ENCODE measurements around the gene LRMDA. TPM values are rescaled to one million over a fixed set of nuclear protein-coding genes. Genes with fewer than 3 reads are reported as not detected.

LRMDA gene
- total RNA-seq, 4 donors from 2014 or later: 0.88 to 14.1 (median 5.1) TPM; not detected in 1

- DNase-seq: no peak
- intact Hi-C loops (cut with DNase I): no loop called here
Measured at GRCh38 chr10:76291175-76291574, 859.8 kb downstream of the LRMDA start.

DNA sequence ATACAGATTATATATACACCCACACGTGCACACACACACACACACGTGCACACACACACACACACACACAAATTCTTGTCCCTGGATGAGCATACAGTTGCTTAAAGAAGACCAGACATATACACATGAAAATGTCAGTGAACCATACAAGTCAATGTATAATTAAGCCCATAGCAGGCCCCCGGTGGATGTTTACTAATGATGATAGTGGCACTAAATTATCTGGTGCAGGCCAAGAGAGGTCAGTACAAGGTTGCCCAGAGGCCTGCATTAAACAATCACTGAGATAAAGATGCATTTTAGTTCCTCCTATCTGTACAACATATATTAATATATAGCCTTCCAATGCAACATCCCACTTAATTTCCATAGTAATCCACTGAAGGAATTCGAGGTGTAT, 860.5 kb downstream of the LRMDA start:
- Histone ChIP-seq H3K27ac (no peak overlapping the region), H3K4me3 (no peak overlapping the region), H3K9me3 (no peaks in the 10 kb centered on the region), H3K4me1 (no peaks in the 10 kb centered on the region), H3K36me3 (no peaks in the 10 kb centered on the region), H3K27me3 (no peaks in the 10 kb centered on the region)
- TF ChIP-seq, protein P1, sequence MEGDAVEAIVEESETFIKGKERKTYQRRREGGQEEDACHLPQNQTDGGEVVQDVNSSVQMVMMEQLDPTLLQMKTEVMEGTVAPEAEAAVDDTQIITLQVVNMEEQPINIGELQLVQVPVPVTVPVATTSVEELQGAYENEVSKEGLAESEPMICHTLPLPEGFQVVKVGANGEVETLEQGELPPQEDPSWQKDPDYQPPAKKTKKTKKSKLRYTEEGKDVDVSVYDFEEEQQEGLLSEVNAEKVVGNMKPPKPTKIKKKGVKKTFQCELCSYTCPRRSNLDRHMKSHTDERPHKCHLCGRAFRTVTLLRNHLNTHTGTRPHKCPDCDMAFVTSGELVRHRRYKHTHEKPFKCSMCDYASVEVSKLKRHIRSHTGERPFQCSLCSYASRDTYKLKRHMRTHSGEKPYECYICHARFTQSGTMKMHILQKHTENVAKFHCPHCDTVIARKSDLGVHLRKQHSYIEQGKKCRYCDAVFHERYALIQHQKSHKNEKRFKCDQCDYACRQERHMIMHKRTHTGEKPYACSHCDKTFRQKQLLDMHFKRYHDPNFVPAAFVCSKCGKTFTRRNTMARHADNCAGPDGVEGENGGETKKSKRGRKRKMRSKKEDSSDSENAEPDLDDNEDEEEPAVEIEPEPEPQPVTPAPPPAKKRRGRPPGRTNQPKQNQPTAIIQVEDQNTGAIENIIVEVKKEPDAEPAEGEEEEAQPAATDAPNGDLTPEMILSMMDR (IDR thresholded peaks at IDR 0.05): no peak
- 79 to 80% methylated on average over 4 of the region's 4 CpGs for WGBS, 2 donors
- intact Hi-C loops (cut with DNase I): no loop called here
- no peak for DNase-seq

More at GRCh38 chr10:76291175-76291574, 859.8 kb downstream of the LRMDA start:
- no peak for TF ChIP-seq POLR2A (IDR thresholded peaks at IDR 0.05)
- TF ChIP-seq, protein P1 (IDR thresholded peaks at IDR 0.05): no peak
- no peaks in the 10 kb centered on the region for H3K4me1 ChIP-seq
- H3K27ac ChIP-seq: no peak overlapping the region
- H3K36me3 ChIP-seq: no peaks in the 10 kb centered on the region
- no peak overlapping the region for H3K4me3 ChIP-seq
- no peaks in the 10 kb centered on the region for H3K27me3 ChIP-seq
- no peaks in the 10 kb centered on the region for H3K9me3 ChIP-seq

GRCh38 chr10:76296957-76297356, 865.5 kb downstream of the LRMDA start:
- Histone ChIP-seq H3K27me3 (no peaks in the 10 kb centered on the region), H3K9me3 (no peaks in the 10 kb centered on the region), H3K27ac (no peak overlapping the region), H3K4me1 (peaks cover 0 to 3% (median 0%) of the 10 kb centered on the region in 3 donors), H3K36me3 (no peaks in the 10 kb centered on the region), H3K4me3 (no peak overlapping the region)
- intact Hi-C loops (cut with DNase I): no loop called here
- DNase-seq: no peak
- WGBS, 2 donors: 57 to 74% methylated on average over 3 of the region's 3 CpGs
- no peak for TF ChIP-seq POLR2A (IDR thresholded peaks at IDR 0.05)
- TF ChIP-seq, protein P1 (IDR thresholded peaks at IDR 0.05): no peak

GRCh38 chr10:76297358-76297757, 865.9 kb downstream of the LRMDA start:
- TF ChIP-seq POLR2A (IDR thresholded peaks at IDR 0.05): no peak
- TF ChIP-seq, protein P1 (IDR thresholded peaks at IDR 0.05): no peak
- Histone ChIP-seq H3K36me3 (no peaks in the 10 kb centered on the region), H3K4me1 (peaks cover 0 to 7% (median 0%) of the 10 kb centered on the region in 3 donors), H3K9me3 (no peaks in the 10 kb centered on the region), H3K4me3 (no peak overlapping the region), H3K27ac (no peak overlapping the region), H3K27me3 (no peaks in the 10 kb centered on the region)
- DNase-seq: no peak
- WGBS, 2 donors: 60 to 63% methylated on average over 3 to 4 of the region's 4 CpGs
- intact Hi-C loops (cut with DNase I): no loop called here

- intact Hi-C loops (cut with DNase I): no loop called here
- no peaks in the 10 kb centered on the region for H3K27me3 ChIP-seq
- no peaks in the 10 kb centered on the region for H3K36me3 ChIP-seq
- no peak overlapping the region for H3K27ac ChIP-seq
- peaks cover 0 to 10% (median 0%) of the 10 kb centered on the region in 3 donors for H3K4me1 ChIP-seq
- WGBS, 2 donors: 79 to 94% methylated on average over 9 of the region's 10 CpGs
- no peaks in the 10 kb centered on the region for H3K9me3 ChIP-seq
- H3K4me3 ChIP-seq: no peak overlapping the region
- DNase-seq: no peak
- no peak for TF ChIP-seq POLR2A (IDR thresholded peaks at IDR 0.05)
- TF ChIP-seq, protein P1 (IDR thresholded peaks at IDR 0.05): no peak
Measured at GRCh38 chr10:76297780-76298281, 866.4 kb downstream of the LRMDA start.
